ENCODE results near the gene GALNT2. TPM values are rescaled to one million over a fixed set of nuclear protein-coding genes. Genes with fewer than 3 reads are reported as not detected.

GALNT2 gene
- total and polyA plus RNA-seq, 2 of the 13 experiments (the other 11 are each of a cell fraction or from before 2014, with no cell fraction given), result 39.3 to 39.6 TPM

DNA sequence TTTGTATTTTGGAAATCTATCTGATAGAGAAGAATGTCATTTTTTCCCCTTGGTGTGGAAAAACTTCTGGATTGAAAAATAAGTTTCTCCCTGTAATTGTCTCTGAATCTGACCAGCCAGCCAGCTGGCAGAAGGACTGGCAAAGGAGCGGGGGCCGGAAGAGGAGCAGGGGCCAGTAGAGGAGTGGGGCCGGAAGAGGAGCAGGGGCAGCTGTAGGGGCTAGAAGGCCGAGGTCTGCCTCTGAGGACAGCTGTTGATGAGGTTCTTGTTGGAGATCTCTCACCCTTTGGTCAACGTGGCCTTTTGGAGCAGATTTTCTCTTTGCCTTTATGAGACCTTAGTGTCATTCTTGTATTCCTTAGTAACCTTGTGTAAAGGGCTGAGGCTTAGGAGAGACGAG is 121.8 kb downstream of the GALNT2 start:
- Histone ChIP-seq H3K4me3 (replicated peaks in 1 of 3; ENCODE audit: insufficient read depth in 1 of 3, low read depth in 2 of 3, low read length in 3 of 3) (no peak overlapping the region), H3K79me2 (ENCODE audit: insufficient read depth, low read length) (peaks cover 1% of the 10 kb centered on the region), H4K20me1 (ENCODE audit: insufficient read depth, low read length) (no peaks in the 10 kb centered on the region), H3K9ac (ENCODE audit: insufficient read depth, low read depth, low read length) (no peak overlapping the region), H3K4me2 (ENCODE audit: low read depth, low read length) (no peak overlapping the region), H3K27me3 (ENCODE audit: control insufficient read depth in 1 of 2, insufficient read depth in 2 of 2, low read length in 2 of 2) (no peaks in the 10 kb centered on the region), H3K36me3 (replicated peaks in 1 of 2; ENCODE audit: control insufficient read depth in 1 of 2, insufficient read depth in 2 of 2, low read length in 2 of 2) (peaks cover 2 to 5% of the 10 kb centered on the region in 2 experiments; a peak in 2 of 5 replicates), H3K4me1 (ENCODE audit: insufficient read depth, low read length) (peaks cover 23% of the 10 kb centered on the region), H2AFZ (ENCODE audit: low read length) (no peak overlapping the region), H3K9me3 (ENCODE audit: low read length) (no peaks in the 10 kb centered on the region), H3K27ac (ENCODE audit: extremely low read length, insufficient read depth, low read length) (no peak overlapping the region)
- no peak for DNase-seq (ENCODE audit: low spot score)
- in situ Hi-C loops (cut with HindIII; ENCODE audit: extremely low pct_ligation_motif_present, low pct_unique_long_range_greater_than_20kb) (no loop called here), intact Hi-C loops (cut with micrococcal nuclease; ENCODE audit: unreplicated experiment) (no loop called here)
- POLR2A ChIA-PET, result no interaction called here
- CTCF ChIA-PET (ENCODE audit: low intra/inter-chr PET ratio, low total read pairs), result no interaction called here
- no peak for FAIRE-seq
- no TSS peak for BruUV-seq (replicated peaks)
- 82% methylated on average over 6 of the region's 6 CpGs for WGBS (ENCODE audit: low lambda C conversion rate)
- no peak for ATAC-seq
- TF ChIP-seq HDAC6 (IDR thresholded peaks at IDR 0.05; ENCODE audit: low read depth, low read length) (no peak), ZNF816 (CRISPR knock-in tag; IDR thresholded peaks at IDR 0.05; ENCODE audit: borderline replicate concordance) (no peak), ZSCAN9 (CRISPR knock-in tag; IDR thresholded peaks at IDR 0.05; ENCODE audit: borderline replicate concordance) (no peak), ATF1 (CRISPR knock-in tag; IDR thresholded peaks at IDR 0.05) (no peak), PAWR (CRISPR knock-in tag; IDR thresholded peaks at IDR 0.05; ENCODE audit: borderline replicate concordance) (no peak), ZNF567 (CRISPR knock-in tag; IDR thresholded peaks at IDR 0.05; ENCODE audit: borderline replicate concordance) (no peak), SP2 (CRISPR knock-in tag; IDR thresholded peaks at IDR 0.05) (no peak), ZNF788 (CRISPR knock-in tag; IDR thresholded peaks at IDR 0.05; ENCODE audit: borderline replicate concordance) (no peak), ZNF496 (CRISPR knock-in tag; IDR thresholded peaks at IDR 0.05; ENCODE audit: insufficient replicate concordance) (no peak), ZFP90 (CRISPR knock-in tag; IDR thresholded peaks at IDR 0.05; ENCODE audit: borderline replicate concordance) (no peak), NFE2 (CRISPR knock-in tag; IDR thresholded peaks at IDR 0.05) (no peak), ZNF563 (CRISPR knock-in tag; IDR thresholded peaks at IDR 0.05) (no peak), ZFP36L1 (CRISPR knock-in tag; IDR thresholded peaks at IDR 0.05) (no peak), JUND (CRISPR knock-in tag; IDR thresholded peaks at IDR 0.05) (no peak), ZNF598 (CRISPR knock-in tag; IDR thresholded peaks at IDR 0.05; ENCODE audit: borderline replicate concordance) (no peak), IKZF1 (IDR thresholded peaks at IDR 0.05) (no peak), RORA (CRISPR knock-in tag; IDR thresholded peaks at IDR 0.05) (no peak), ZNF564 (CRISPR knock-in tag; IDR thresholded peaks at IDR 0.05) (no peak)
- TF ChIP-seq, protein P1, sequence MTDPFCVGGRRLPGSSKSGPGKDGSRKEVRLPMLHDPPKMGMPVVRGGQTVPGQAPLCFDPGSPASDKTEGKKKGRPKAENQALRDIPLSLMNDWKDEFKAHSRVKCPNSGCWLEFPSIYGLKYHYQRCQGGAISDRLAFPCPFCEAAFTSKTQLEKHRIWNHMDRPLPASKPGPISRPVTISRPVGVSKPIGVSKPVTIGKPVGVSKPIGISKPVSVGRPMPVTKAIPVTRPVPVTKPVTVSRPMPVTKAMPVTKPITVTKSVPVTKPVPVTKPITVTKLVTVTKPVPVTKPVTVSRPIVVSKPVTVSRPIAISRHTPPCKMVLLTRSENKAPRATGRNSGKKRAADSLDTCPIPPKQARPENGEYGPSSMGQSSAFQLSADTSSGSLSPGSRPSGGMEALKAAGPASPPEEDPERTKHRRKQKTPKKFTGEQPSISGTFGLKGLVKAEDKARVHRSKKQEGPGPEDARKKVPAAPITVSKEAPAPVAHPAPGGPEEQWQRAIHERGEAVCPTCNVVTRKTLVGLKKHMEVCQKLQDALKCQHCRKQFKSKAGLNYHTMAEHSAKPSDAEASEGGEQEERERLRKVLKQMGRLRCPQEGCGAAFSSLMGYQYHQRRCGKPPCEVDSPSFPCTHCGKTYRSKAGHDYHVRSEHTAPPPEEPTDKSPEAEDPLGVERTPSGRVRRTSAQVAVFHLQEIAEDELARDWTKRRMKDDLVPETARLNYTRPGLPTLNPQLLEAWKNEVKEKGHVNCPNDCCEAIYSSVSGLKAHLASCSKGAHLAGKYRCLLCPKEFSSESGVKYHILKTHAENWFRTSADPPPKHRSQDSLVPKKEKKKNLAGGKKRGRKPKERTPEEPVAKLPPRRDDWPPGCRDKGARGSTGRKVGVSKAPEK (CRISPR knock-in tag; IDR thresholded peaks at IDR 0.05; ENCODE audit: borderline replicate concordance), result no peak

Measured in HepG2 (cell line).